Embryonic facial prominence (tissue), 1 donor: ENCODE data around the gene RAB1A.

Source experiments
- DNase-seq: peaks from one replicate; pipeline ENCODE4 v3.0.0-alpha.2; 2016; ENCODE audit errors: extremely low spot score

The RAB1A gene

DNA sequence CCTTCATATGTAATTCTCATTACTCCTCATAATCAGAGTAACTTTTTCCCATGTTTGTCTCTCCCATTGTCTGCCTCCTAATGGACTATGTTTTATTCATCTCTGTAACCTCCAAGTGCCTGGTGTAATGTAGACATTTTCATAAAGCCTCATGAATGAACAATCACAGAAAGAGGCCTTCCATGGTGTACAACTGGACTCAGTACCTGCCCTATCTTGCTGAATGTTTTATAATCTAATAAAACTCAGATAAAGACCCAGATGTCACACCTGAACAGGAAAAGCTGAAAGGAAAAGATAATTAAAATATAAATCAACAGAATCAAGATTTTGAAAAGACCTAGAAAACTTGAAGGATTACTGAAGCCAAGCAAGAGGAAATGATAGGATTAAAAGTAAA is 36.7 kb downstream of the RAB1A start:
- no peak for DNase-seq

DNA sequence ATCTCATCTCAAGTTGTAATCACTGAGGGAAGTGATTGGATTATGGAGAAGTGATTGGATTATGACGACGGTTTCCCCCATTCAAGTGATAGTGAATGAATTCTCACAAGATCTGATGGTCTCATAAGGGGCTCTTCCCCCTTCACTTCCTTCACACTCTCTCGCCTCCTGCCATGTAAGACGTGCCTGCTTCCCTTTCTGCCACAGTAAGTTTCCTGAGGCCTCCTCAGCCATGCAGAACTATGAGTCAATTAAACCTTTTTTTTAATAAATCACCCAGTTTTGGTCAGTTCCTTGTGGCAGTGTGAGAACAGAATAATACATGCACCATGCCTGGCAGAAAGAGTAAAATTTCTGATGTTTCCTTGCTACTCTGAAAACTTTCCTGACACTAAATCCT is 37.1 kb downstream of the RAB1A start:
- DNase-seq, result no peak

DNA sequence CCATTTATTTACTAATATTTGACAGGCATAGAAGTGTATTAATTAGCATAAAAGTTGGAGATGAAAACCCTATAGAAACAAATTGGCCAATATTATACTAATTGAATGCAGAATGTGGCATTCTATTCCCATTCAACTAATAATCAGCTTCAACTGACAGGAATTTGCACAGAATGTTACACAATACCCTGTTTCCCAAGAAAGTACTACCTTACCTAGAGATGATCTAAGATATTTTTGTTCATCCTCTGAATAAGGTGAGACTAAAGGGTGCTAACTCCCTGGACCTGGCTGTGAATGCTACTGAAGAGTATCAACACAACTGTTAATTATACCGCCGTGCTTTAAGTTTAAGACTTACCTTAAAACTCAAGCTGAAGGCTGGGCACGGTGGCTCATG is 44.8 kb downstream of the RAB1A start:
- no peak for DNase-seq

DNA sequence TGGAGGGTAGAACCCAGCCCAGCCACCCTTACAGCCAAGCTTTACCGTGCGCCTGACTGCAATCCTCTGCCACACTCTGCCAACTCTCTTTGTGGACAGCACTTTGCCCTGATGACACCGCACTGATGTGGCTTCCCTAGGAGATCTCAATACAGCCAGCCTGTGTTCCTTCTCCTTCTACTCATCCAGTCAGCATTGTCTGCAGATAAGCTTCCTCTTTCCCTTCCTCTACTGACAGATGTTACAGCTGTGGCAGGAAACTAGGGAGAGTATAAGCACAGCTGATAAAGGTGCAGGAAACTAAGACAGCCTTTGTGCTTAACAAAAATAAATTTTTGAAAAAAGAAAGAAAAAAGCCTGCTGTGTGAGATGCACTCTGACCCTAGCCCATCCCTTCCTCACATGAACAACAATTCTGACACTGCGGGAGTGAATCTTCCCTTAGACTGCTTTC is 48.6 kb downstream of the RAB1A start:
- no peak for DNase-seq

DNA sequence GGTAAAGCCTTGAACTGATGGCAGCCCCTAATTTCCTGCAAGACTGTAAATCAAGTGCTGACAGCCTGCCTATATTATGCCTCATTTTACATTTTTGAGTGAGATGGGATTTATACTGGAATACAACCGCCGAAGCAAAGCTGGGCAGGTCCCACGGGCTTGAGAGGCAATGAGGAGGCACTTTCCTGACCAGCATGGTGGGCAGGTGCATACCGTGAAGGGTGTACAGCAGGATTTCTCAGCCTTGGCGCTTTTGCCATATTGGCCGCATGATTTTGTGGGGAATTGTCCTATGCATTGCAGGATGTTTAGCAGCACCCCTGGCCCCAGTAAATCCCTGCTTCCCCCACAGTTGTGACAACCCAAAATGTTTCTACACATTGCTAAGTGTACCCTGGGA is 50.9 kb downstream of the RAB1A start:
- DNase-seq, result no peak

GRCh38 chr2:65077898-65078297 is 52.0 kb downstream of the RAB1A start:
- DNase-seq, result no peak

GRCh38 chr2:65076345-65076710 is 53.6 kb downstream of the RAB1A start:
- no peak for DNase-seq

DNA sequence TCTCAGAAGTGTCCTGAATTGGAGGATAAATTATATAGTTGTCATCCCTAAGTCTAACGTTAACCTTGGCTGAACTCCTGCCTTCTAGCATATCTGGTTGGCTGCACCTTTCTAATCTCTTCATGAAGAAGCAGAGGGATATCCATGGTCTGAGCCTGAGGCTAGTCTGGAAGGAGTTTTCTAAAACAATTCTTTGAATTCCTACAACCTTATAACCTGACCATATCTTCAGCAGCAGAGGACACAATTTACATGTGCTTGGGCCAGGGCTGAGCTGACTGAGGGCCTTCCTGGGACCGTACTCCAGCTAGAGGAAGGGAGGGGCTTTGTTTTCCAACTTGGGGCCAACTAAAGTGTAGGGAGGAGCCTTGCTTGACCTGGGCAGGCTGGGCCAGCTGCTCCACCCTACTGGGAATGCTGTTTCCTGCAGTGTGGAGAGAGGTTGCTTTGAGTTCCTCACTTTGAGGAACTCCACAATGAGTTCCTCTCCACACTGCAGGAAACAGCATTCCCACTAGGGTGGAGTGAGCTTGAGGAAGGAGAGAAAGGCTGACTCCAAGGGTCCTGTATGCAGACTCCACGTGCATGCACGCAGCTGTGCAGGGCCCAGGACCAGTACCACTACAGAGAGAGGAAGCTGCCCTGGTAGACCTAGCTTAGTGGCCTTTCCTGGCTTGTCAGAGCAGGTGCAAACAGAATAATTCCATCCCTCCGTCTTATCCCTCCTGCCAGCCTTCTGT is 54.1 kb downstream of the RAB1A start:
- DNase-seq, result no peak

- DNase-seq, result no peak
These were observed 54.7 kb downstream of the RAB1A start for GRCh38 chr2:65075176-65075575.

- DNase-seq, result no peak
These were observed 55.9 kb downstream of the RAB1A start for GRCh38 chr2:65073879-65074565.

DNA sequence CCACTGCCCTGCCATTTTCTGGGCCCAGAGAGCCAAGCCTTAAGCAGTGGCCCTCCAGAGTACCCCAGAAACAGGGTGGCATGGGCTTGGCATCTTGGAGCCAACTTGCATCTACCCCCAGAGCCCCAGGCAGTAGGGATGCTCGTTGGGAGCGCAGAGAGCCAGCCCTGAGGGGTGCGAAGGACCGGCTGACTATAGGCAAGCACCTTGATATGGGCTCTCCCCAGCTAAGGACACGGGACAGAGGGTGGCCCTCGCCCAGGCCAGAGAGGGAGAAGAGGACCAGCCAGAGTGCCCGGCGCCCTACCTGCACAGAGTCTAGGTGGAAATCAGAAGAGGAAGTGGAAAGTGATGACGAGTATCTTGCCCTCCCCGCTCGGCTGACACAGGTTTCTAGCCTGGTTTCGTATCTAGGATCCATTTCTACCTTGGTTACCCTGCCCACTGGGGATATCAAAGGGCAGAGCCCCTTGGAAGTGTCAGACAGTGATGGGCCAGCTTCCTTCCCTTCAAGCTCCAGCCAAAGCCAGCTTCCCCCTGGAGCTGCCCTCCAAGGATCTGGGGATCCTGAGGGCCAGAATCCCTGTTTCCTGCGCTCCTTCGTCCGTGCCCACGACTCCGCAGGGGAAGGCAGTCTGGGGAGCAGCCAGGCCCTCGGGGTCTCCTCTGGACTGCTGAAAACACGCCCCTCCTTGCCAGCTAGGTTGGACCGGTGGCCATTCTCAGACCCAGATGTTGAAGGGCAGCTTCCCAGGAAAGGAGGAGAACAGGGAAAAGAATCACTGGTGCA is 57.5 kb downstream of the RAB1A start:
- no peak for DNase-seq

DNA sequence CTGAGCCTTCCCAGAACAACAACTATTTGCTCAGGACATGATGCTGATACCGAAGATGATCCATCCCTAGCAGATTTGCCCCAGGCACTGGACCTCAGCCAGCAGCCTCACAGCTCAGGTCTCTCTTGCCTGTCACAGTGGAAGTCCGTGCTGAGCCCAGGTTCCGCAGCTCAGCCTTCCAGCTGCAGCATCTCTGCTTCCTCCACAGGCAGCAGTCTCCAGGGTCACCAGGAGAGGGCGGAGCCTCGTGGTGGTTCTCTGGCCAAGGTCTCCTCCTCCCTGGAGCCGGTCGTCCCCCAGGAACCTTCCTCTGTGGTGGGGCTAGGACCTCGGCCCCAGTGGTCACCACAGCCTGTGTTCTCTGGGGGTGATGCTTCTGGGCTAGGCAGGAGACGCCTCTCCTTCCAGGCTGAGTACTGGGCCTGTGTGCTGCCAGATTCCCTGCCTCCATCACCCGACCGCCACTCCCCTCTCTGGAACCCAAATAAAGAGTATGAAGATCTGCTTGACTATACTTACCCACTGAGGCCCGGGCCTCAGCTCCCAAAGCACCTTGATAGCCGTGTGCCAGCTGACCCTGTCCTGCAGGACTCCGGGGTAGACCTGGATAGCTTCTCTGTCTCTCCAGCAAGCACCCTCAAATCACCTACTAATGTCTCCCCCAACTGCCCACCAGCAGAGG is 58.3 kb downstream of the RAB1A start:
- no peak for DNase-seq

DNA sequence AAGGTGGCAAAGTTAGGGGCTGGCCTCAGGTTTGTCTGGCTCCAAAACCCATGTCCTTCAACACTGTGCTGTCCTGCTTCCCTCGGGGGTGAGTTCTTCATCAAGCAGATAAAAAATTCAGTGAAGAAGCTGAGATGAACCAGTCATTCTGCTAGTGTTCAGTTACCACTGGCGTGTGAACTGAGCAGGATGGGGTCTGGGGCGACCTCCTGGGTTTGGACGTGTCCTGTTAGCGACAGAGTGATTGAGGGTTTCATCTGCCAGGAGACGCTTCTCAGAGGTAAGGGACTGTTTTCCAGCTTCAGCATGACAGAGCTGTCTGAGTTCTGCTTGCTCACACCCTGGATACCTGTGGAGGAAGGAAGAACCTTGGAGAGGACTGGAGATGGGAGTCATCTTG is 59.0 kb downstream of the RAB1A start:
- DNase-seq, result no peak

GRCh38 chr2:65070172-65070830 is 59.6 kb downstream of the RAB1A start:
- no peak for DNase-seq

DNA sequence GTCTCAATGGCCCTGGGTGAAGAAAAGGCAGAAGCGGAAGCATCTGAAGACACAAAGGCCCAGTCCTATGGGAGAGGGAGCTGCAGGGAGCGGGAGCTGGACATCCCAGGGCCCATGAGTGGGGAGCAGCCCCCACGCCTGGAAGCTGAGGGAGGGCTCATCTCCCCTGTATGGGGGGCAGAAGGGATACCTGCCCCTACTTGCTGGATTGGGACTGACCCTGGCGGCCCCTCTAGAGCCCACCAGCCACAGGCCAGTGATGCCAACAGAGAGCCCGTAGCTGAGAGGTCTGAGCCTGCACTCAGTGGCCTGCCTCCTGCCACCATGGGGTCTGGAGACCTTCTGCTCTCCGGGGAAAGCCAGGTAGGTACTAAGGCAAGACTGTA is 60.5 kb downstream of the RAB1A start:
- DNase-seq, result no peak

GRCh38 chr2:65067806-65068553 is 61.9 kb downstream of the RAB1A start:
- DNase-seq, result no peak

DNA sequence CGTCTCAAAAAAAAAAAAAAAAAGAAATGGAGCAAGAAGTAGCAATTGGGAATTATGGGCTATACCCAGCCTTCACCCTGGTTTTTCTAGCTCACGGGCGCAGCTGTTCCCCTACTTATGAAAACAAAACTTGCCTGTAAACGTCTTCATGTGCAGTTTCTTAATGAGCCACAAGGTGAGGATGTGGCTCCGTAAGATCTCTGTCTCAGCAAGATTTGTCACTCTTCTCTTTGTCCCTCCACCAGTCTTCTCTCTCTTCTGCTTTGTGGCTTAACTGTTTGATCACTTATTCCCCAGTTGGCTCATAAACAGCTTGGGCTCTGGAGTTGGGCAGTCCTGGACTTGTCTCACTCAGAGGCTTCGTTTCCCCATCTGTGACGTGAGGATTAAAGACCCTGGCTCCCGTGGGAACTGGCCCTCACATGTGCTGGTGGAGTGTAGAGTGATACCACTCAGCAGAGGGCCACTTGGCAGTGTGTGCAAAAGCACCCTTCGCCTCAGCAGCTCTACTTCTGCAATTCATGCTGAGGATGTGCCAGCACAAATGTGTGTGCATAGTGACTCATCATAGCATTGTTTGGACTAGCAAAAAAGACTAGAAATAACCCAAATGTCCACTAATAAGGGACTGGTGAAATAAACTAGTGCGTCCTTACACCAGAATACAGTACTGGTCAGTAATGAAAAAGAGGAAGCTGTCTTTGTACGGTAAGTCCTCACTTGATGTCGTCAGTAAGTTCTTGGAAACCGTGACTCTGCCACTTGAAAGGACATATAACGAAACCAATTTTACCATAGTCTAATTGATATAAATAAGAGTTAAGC is 65.0 kb downstream of the RAB1A start:
- no peak for DNase-seq

DNA sequence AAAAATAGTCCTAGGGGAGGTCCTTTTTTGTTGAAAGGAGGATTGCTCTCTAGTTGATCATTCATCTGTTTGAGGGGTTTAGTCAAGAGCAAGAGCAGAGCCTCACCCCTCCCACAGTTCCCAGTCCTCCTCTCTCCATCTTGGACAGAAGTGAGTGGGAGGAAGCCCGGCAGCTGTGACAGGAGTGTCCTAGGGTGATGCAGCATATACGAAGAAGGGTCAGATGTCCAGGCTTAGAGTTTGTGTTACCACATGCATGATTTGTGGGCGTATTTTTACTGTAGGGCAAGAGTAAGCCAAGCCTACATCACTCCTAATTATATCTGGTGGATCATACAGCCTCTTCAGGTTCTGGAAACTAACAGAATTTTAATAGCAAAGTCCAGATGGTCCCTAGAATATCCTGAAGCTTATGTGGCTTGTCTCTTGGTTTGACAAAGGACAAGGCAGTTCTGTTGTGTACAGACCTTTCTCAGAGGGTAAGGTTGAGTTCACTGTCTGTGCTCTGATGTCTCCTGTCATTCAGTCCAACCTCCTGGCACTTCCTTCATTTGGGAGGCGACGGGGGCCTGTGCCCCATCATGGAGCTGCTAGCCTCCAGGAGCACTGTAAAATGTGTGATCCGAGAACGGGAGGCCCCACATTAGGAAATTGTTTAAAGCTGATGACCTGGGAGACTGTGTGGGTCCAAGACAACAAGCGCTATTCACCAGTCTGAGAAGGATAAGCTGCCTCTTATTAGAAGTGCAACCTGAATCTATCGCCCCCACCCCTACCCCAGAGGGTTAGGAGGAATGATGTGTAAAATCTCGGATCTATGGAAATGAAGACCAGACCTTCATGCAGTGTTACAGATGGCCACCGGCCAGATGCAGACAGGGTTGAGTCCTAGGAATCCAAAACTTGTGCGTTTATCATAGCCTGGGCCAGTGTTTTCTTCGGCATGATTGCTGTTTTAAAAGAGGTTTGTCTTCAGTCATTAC is 66.8 kb downstream of the RAB1A start:
- no peak for DNase-seq

GRCh38 chr2:65061910-65062339 is 68.0 kb downstream of the RAB1A start:
- DNase-seq, result no peak
